Natural killer cell (primary cell): ENCODE data around the gene CCDC8. TPM values are rescaled to one million over a fixed set of nuclear protein-coding genes. Genes with fewer than 3 reads are reported as not detected.

Experiments
- ATAC-seq, 3 donors: fragments of 150-1000 bp in 2 of 3; fragments of 200-7000 bp in 1 of 3; cut with Tn5 transposase; 1 replicate in 1 of 3; 2 replicates in 2 of 3; pipeline ENCODE4 v1.10.0; 2021; ENCODE audit warnings: mild to moderate bottlenecking in 2 of 3, moderate library complexity in 2 of 3
- DNase-seq, 2 donors: peaks; one replicate each; pipeline versions ENCODE4 v3.0.0 to v3.0.0-alpha.2; 2013 to 2021; ENCODE audit warnings: mixed read lengths in 1 of 2
- H3K27ac ChIP-seq: one replicate; pipeline ENCODE4 v1.5.1; 2013; ENCODE audit warnings: mild to moderate bottlenecking, low read length
- H3K27me3 ChIP-seq: one replicate; pipeline ENCODE4 v1.6.1; 2013; ENCODE audit warnings: low read length; ENCODE audit not compliant: control insufficient read depth, insufficient read depth
- H3K36me3 ChIP-seq: one replicate; pipeline ENCODE4 v1.6.1; 2013; ENCODE audit warnings: low read length; ENCODE audit not compliant: control insufficient read depth, insufficient read depth
- H3K4me1 ChIP-seq: one replicate; pipeline ENCODE4 v1.6.1; 2013; ENCODE audit warnings: low read length; ENCODE audit not compliant: control insufficient read depth, insufficient read depth
- H3K4me3 ChIP-seq: one replicate; pipeline ENCODE4 v1.5.1; 2013; ENCODE audit warnings: low read length
- H3K9me3 ChIP-seq: one replicate; pipeline ENCODE4 v1.6.1; 2013; ENCODE audit warnings: low read length; ENCODE audit not compliant: control insufficient read depth, insufficient read depth
- H3K27ac Mint-ChIP-seq, 2 donors: one replicate each; pipeline ENCODE4 v1.8.0; 2022; ENCODE audit warnings: mild to moderate bottlenecking in 2 of 2, mixed read lengths in 2 of 2, moderate library complexity in 1 of 2
- H3K27me3 Mint-ChIP-seq, 2 donors: one replicate each; pipeline ENCODE4 v1.8.0; 2022; ENCODE audit warnings: low read depth in 2 of 2, mixed read lengths in 2 of 2
- H3K36me3 Mint-ChIP-seq: one replicate; pipeline ENCODE4 v1.8.0; 2022; ENCODE audit warnings: mixed read lengths
- H3K4me1 Mint-ChIP-seq, 2 donors: one replicate each; pipeline ENCODE4 v1.8.0; 2022; ENCODE audit warnings: mixed read lengths in 2 of 2
- H3K4me3 Mint-ChIP-seq: one replicate; pipeline ENCODE4 v1.8.0; 2022; ENCODE audit warnings: mild to moderate bottlenecking, moderate library complexity, mixed read lengths
- H3K9me3 Mint-ChIP-seq, 2 donors: one replicate each; pipeline ENCODE4 v1.8.0; 2022; ENCODE audit warnings: mixed read lengths in 2 of 2
- CTCF ChIP-seq: fragments of 200-600 bp; IDR thresholded peaks from one replicate; pipeline ENCODE4 v1.8.0; 2022; ENCODE audit warnings: antibody characterized with exemption
- WGBS: methylation state at CpG from one replicate; pipeline ENCODE4 v1.1.7; 2013; ENCODE audit warnings: missing lambda C conversion rate; ENCODE audit not compliant: insufficient coverage; 5-methylcytosine and 5-hydroxymethylcytosine counted together
- intact Hi-C: fragments of 100-400 bp; cut with micrococcal nuclease; formaldehyde crosslinking; loops from one replicate; pipeline ENCODE4 v1.14.2; 2022
- total RNA-seq, 4 donors: library from RNA; stranded (reverse); fragments of 120-200 nt in 1 of 4; gene quantifications; one replicate each; pipeline versions ENCODE4 v1.2.3 to v1.2.4, GENCODE V29; 2013 to 2022

CCDC8 gene
- total RNA-seq, 3 donors from 2014 or later (not counting 1 experiment from before 2014, with no cell fraction given), result not detected

- H3K27ac Mint-ChIP-seq, result no peak overlapping the region
These were observed 38.8 kb upstream of the CCDC8 start for GRCh38 chr19:46452186-46452585.

GRCh38 chr19:46451352-46451751 lies 38.0 kb upstream of the CCDC8 start:
- Mint-ChIP-seq H3K27me3 (peaks cover 10 to 13% of the 10 kb centered on the region in 2 donors), H3K9me3 (peaks cover 0 to 4% of the 10 kb centered on the region in 2 donors), H3K4me3 (no peak overlapping the region), H3K36me3 (no peaks in the 10 kb centered on the region), H3K27ac (no peak overlapping the region), H3K4me1 (no peaks in the 10 kb centered on the region)
- Histone ChIP-seq H3K9me3 (no peaks in the 10 kb centered on the region), H3K4me3 (no peak overlapping the region), H3K36me3 (no peaks in the 10 kb centered on the region), H3K27me3 (peaks cover 2% of the 10 kb centered on the region), H3K4me1 (no peaks in the 10 kb centered on the region), H3K27ac (no peak overlapping the region)
- no peak for TF ChIP-seq CTCF
- WGBS, result 85% methylated on average over 5 of the region's 6 CpGs
- intact Hi-C loops, result no loop called here
- DNase-seq (no peak), ATAC-seq (no peak)

More at GRCh38 chr19:46452186-46452585, 38.8 kb upstream of the CCDC8 start:
- no peaks in the 10 kb centered on the region for H3K9me3 ChIP-seq
- H3K27ac ChIP-seq, result no peak overlapping the region
- H3K4me3 ChIP-seq, result no peak overlapping the region
- Mint-ChIP-seq H3K27me3 (peaks cover 13% of the 10 kb centered on the region in 2 donors), H3K4me1 (no peaks in the 10 kb centered on the region), H3K4me3 (no peak overlapping the region), H3K9me3 (peaks cover 0 to 4% of the 10 kb centered on the region in 2 donors), H3K36me3 (no peaks in the 10 kb centered on the region)
- no peaks in the 10 kb centered on the region for H3K4me1 ChIP-seq
- ATAC-seq (no peak), DNase-seq (no peak)
- peaks cover 2% of the 10 kb centered on the region for H3K27me3 ChIP-seq
- H3K36me3 ChIP-seq, result no peaks in the 10 kb centered on the region
- no peak for TF ChIP-seq CTCF
- intact Hi-C loops, result no loop called here
- 51% methylated on average over 4 of the region's 4 CpGs for WGBS

GRCh38 chr19:46450737-46451136 lies 37.4 kb upstream of the CCDC8 start:
- peaks cover 7 to 19% of the 10 kb centered on the region in 2 donors for H3K27me3 Mint-ChIP-seq
- Histone ChIP-seq H3K27me3 (peaks cover 2% of the 10 kb centered on the region), H3K27ac (no peak overlapping the region), H3K4me3 (no peak overlapping the region), H3K9me3 (no peaks in the 10 kb centered on the region), H3K36me3 (no peaks in the 10 kb centered on the region), H3K4me1 (no peaks in the 10 kb centered on the region)
- intact Hi-C loops, result no loop called here
- no peak overlapping the region for H3K4me3 Mint-ChIP-seq
- no peak for DNase-seq
- ATAC-seq, result no peak
- H3K9me3 Mint-ChIP-seq, result peaks cover 0 to 4% of the 10 kb centered on the region in 2 donors
- TF ChIP-seq CTCF, result no peak
- H3K36me3 Mint-ChIP-seq, result no peaks in the 10 kb centered on the region
- H3K27ac Mint-ChIP-seq, result no peak overlapping the region
- H3K4me1 Mint-ChIP-seq, result no peaks in the 10 kb centered on the region
- WGBS, result 83% methylated on average over 5 of the region's 5 CpGs

- Histone ChIP-seq H3K27ac (no peak overlapping the region), H3K4me1 (no peaks in the 10 kb centered on the region), H3K9me3 (no peaks in the 10 kb centered on the region), H3K27me3 (peaks cover 2% of the 10 kb centered on the region), H3K36me3 (no peaks in the 10 kb centered on the region), H3K4me3 (no peak overlapping the region)
- no peak overlapping the region for H3K27ac Mint-ChIP-seq
- no peak for ATAC-seq
- H3K9me3 Mint-ChIP-seq, result peaks cover 0 to 4% of the 10 kb centered on the region in 2 donors
- intact Hi-C loops, result no loop called here
- no peak for DNase-seq
- no peak overlapping the region for H3K4me3 Mint-ChIP-seq
- WGBS, result 67% methylated on average over 7 of the region's 7 CpGs
- TF ChIP-seq CTCF, result no peak
- no peaks in the 10 kb centered on the region for H3K36me3 Mint-ChIP-seq
- H3K27me3 Mint-ChIP-seq, result peaks cover 0 to 19% of the 10 kb centered on the region in 2 donors
- H3K4me1 Mint-ChIP-seq, result no peaks in the 10 kb centered on the region
These were observed 35.9 kb upstream of the CCDC8 start for GRCh38 chr19:46449228-46449627.
